SK-N-SH (cell line): ENCODE measurements around the gene FLRT1.

ENCODE experiments used
- CHD2 ChIP-seq: fragments of 150-350 bp; IDR thresholded peaks from 2 replicates; pipeline ENCODE4 v1.6.1; 2018; ENCODE audit warnings: low read length; ENCODE audit not compliant: partially characterized antibody
- CTCF ChIP-seq: fragments of 200-600 bp; sonication (generic); IDR thresholded peaks from 2 replicates; pipeline ENCODE4 v1.6.1; 2017; ENCODE audit warnings: antibody characterized with exemption, mild to moderate bottlenecking, moderate library complexity
- ELF1 ChIP-seq: IDR thresholded peaks from 2 replicates; pipeline ENCODE4 v1.4.0; 2012
- EP300 ChIP-seq, 2 experiments: IDR thresholded peaks; 2 replicates each; pipeline versions ENCODE4 v1.4.0 to v1.6.1; 2012; ENCODE audit warnings: borderline replicate concordance in 1 of 2, low read depth in 1 of 2, low read length in 1 of 2
- FOXM1 ChIP-seq: IDR thresholded peaks from 2 replicates; pipeline ENCODE4 v1.4.0; 2012; ENCODE audit warnings: low read depth, mild to moderate bottlenecking
- POLR2AphosphoS5 ChIP-seq: IDR thresholded peaks from 2 replicates; pipeline ENCODE4 v1.6.1; 2012; ENCODE audit warnings: low read depth, low read length
- REST ChIP-seq: IDR thresholded peaks from 2 replicates; pipeline ENCODE4 v1.6.1; 2012; ENCODE audit warnings: mild to moderate bottlenecking, low read depth, low read length, moderate library complexity
- RFX5 ChIP-seq: IDR thresholded peaks from 2 replicates; pipeline ENCODE4 v1.6.1; 2012; ENCODE audit warnings: mild to moderate bottlenecking, improper control_type of control experiment, low read length
- TAF1 ChIP-seq: IDR thresholded peaks from 2 replicates; pipeline ENCODE4 v1.6.1; 2012; ENCODE audit warnings: low read depth, mild to moderate bottlenecking, low read length, moderate library complexity, borderline replicate concordance

- TF ChIP-seq ELF1 (no peak), CTCF (no peak), POLR2AphosphoS5 (no peak), RFX5 (no peak), FOXM1 (no peak), REST (no peak), TAF1 (no peak), EP300 (IDR thresholded peaks at IDR 0.05; ENCODE audit: borderline replicate concordance in 1 of 2, low read depth in 1 of 2, low read length in 1 of 2) (no peak), CHD2 (no peak)
Observed at GRCh38 chr11:64083398-64084080, 47.8 kb downstream of the FLRT1 start.
